Stimulated activated naive B cell treated with anti-CD40 and anti-IgM and Interleukin-4, amounts not matched to agents 10 μg/mL and 1 μg/mL and 100 μg/mL, for 72 hours (primary cell): Measurements from ENCODE around the gene PPARD.

Source experiments
- ATAC-seq, 2 donors: fragments of 150-1000 bp; cut with Tn5 transposase; replicated peaks; 2 replicates each; pipeline ENCODE4 v1.10.0; 2021; ENCODE audit warnings: moderate library complexity in 1 of 2
- DNase-seq: peaks from one replicate; pipeline ENCODE4 v3.0.0; 2021
- H3K27ac Mint-ChIP-seq: one replicate; pipeline ENCODE4 v1.8.0; 2022; ENCODE audit warnings: mild to moderate bottlenecking, mixed read lengths
- H3K27me3 Mint-ChIP-seq, 2 donors: one replicate each; pipeline ENCODE4 v1.8.0; 2022; ENCODE audit warnings: mixed read lengths in 2 of 2
- H3K36me3 Mint-ChIP-seq, 2 donors: one replicate each; pipeline ENCODE4 v1.8.0; 2022; ENCODE audit warnings: mixed read lengths in 2 of 2, mild to moderate bottlenecking in 1 of 2
- H3K4me1 Mint-ChIP-seq, 2 donors: one replicate each; pipeline ENCODE4 v1.8.0; 2022; ENCODE audit warnings: mixed read lengths in 2 of 2, mild to moderate bottlenecking in 1 of 2
- H3K4me3 Mint-ChIP-seq, 2 donors: one replicate each; pipeline ENCODE4 v1.8.0; 2022; ENCODE audit warnings: mild to moderate bottlenecking in 2 of 2, mixed read lengths in 2 of 2, moderate library complexity in 1 of 2
- H3K9me3 Mint-ChIP-seq, 2 donors: one replicate each; pipeline ENCODE4 v1.8.0; 2022; ENCODE audit warnings: mixed read lengths in 2 of 2, mild to moderate bottlenecking in 1 of 2

Gene PPARD

GRCh38 chr6:35342258-35343091 lies at the start of gene PPARD:
PPARD (plus strand) TSS chr6:35342558; CDS start chr6:35411088, 68,530 bp downstream.
- H3K36me3 Mint-ChIP-seq: peaks cover 13 to 20% of the 10 kb centered on the region in 2 donors
- H3K27me3 Mint-ChIP-seq: no peaks in the 10 kb centered on the region

DNA sequence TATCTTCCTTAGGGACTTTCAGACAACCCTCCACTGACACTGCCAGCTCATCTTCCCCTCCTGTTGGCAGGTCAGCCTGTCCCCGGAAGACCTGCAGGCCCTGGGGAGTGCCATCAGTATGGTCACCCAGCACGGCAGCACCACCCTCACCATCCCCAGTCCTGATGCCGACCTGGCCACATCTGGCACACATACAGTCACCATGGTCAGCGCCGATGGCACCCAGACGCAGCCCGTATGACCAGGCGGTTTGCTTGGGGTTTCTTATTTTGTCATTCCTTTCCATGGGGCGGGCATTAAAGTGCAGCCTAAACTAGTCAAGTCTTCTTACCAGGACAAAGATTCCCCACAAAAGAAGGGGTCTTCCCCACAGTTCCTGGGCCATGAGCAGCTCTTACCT lies 48.7 kb upstream of the PPARD start:
- Mint-ChIP-seq H3K4me3 (no peak overlapping the region), H3K9me3 (no peaks in the 10 kb centered on the region), H3K4me1 (peaks cover 19 to 20% of the 10 kb centered on the region in 2 donors), H3K36me3 (peaks cover 46 to 62% of the 10 kb centered on the region in 2 donors), H3K27ac (no peak overlapping the region), H3K27me3 (no peaks in the 10 kb centered on the region)
- ATAC-seq (no peak), DNase-seq (no peak)

More at GRCh38 chr6:35342258-35343091, at the start of gene PPARD:
- Mint-ChIP-seq H3K27ac (peak within 1 kb of the TSS; percentile 93), H3K4me3 (peak within 1 kb of the TSS; percentile 89 to 95), H3K4me1 (peaks cover 40 to 48% of the 10 kb centered on the region in 2 donors), H3K9me3 (no peaks in the 10 kb centered on the region)
- peak; percentile 96 for DNase-seq
- ATAC-seq: peak; percentile 96 to 98

GRCh38 chr6:35294308-35294945 lies 47.9 kb upstream of the PPARD start:
- Mint-ChIP-seq H3K27me3 (no peaks in the 10 kb centered on the region), H3K4me1 (peaks cover 26 to 27% of the 10 kb centered on the region in 2 donors), H3K36me3 (peaks cover 43 to 59% of the 10 kb centered on the region in 2 donors), H3K9me3 (no peaks in the 10 kb centered on the region), H3K4me3 (no peak overlapping the region), H3K27ac (no peak overlapping the region)
- peak in 1 of 2 donors; percentile 20 for ATAC-seq
- DNase-seq: no peak

GRCh38 chr6:35295036-35295435 lies 47.3 kb upstream of the PPARD start:
- ATAC-seq: no peak
- Mint-ChIP-seq H3K4me1 (peaks cover 31 to 33% of the 10 kb centered on the region in 2 donors), H3K4me3 (no peak overlapping the region), H3K9me3 (no peaks in the 10 kb centered on the region), H3K36me3 (peaks cover 44 to 61% of the 10 kb centered on the region in 2 donors), H3K27ac (no peak overlapping the region), H3K27me3 (no peaks in the 10 kb centered on the region)
- no peak for DNase-seq

DNA sequence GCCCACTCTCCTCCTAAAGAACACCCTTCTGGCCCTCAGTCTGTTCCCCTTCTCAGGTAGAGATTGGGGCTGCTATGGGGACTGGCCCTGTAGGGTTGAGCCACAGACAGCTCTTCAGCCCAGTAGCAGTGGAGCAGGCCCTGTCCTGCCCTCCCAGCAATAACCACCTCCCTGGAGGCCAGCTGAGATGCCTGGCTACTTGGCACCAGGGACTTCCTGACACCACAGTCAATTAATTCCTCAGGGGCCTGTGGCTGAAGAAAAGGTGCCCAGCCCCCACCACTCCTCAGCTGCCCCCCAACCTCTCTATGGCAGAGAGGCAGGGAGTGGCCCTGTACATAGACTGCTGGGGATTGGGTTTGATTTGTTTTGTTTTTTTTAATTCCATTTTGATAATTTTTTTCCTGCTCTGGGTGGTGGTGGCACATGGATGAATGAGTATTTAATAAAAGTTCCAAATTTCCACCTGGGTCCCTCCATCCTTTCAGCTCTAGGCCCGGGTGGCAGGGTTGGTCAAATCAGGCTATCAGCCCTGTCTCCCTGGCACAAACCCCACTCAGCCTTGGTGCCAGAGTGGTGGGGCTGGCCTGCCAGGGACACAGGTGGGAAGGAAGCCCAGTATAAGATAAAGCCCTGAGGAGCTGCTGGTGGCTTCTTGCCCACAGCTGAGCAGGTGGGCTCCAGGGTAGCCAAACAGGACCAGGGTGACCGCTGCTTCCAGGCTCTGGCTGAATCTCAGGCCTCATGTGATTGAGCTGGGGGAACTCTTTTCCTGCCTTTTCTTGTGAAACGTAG lies 46.6 kb upstream of the PPARD start:
- H3K27ac Mint-ChIP-seq: peak overlapping the region; percentile 56
- peaks cover 38 to 40% of the 10 kb centered on the region in 2 donors for H3K4me1 Mint-ChIP-seq
- no peak for DNase-seq
- peaks cover 43 to 61% of the 10 kb centered on the region in 2 donors for H3K36me3 Mint-ChIP-seq
- H3K9me3 Mint-ChIP-seq: no peaks in the 10 kb centered on the region
- no peak overlapping the region for H3K4me3 Mint-ChIP-seq
- no peak for ATAC-seq
- H3K27me3 Mint-ChIP-seq: no peaks in the 10 kb centered on the region

- no peaks in the 10 kb centered on the region for H3K27me3 Mint-ChIP-seq
- H3K4me3 Mint-ChIP-seq: peak overlapping the region; percentile 76 to 91
- peak overlapping the region; percentile 93 for H3K27ac Mint-ChIP-seq
Measured at GRCh38 chr6:35296931-35297600, 45.3 kb upstream of the PPARD start.

GRCh38 chr6:35297601-35298481 lies 44.5 kb upstream of the PPARD start, which contains the start of gene DEF6:
DEF6 (plus strand) TSS chr6:35297818; CDS start chr6:35297857, 39 bp downstream.
- H3K27ac Mint-ChIP-seq: peak within 1 kb of the TSS; percentile 93
- H3K9me3 Mint-ChIP-seq: no peaks in the 10 kb centered on the region
- peaks cover 40 to 50% of the 10 kb centered on the region in 2 donors for H3K4me1 Mint-ChIP-seq
- ATAC-seq: peak; percentile 85 to 86
- peak; percentile 81 for DNase-seq
- peak within 1 kb of the TSS; percentile 76 to 91 for H3K4me3 Mint-ChIP-seq
- H3K27me3 Mint-ChIP-seq: no peaks in the 10 kb centered on the region
- peaks cover 31 to 42% of the 10 kb centered on the region in 2 donors for H3K36me3 Mint-ChIP-seq

More at GRCh38 chr6:35296931-35297600, 45.3 kb upstream of the PPARD start:
- H3K4me1 Mint-ChIP-seq: peaks cover 40 to 47% of the 10 kb centered on the region in 2 donors
- ATAC-seq (no peak), DNase-seq (no peak)
- no peaks in the 10 kb centered on the region for H3K9me3 Mint-ChIP-seq
- H3K36me3 Mint-ChIP-seq: peaks cover 31 to 50% of the 10 kb centered on the region in 2 donors

GRCh38 chr6:35298625-35299140 lies 43.7 kb upstream of the PPARD start:
- Mint-ChIP-seq H3K27ac (peak overlapping the region; percentile 93), H3K36me3 (peaks cover 34 to 44% of the 10 kb centered on the region in 2 donors), H3K4me1 (peaks cover 48 to 59% of the 10 kb centered on the region in 2 donors), H3K4me3 (peak overlapping the region; percentile 76 to 91), H3K27me3 (no peaks in the 10 kb centered on the region), H3K9me3 (no peaks in the 10 kb centered on the region)
- no peak for ATAC-seq
- no peak for DNase-seq

DNA sequence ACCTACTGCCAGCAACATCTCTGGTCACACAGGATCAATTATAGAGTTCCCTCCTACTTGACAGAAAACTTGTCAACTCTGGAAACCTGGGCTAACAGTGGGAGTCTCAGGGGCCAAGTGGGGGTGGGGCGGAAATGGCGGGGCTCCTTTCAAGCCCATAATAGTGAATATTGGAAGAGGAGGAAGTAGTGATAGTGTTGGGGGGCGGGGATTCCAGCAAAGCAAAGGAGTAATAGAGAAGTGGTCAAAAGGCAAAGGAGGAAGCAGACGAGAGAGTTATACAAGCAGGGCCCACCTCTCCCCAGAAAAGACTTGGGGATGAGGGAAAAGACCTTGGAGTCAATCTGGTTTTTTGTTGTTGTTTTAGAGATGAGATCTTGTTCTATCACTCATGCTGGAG lies 42.7 kb upstream of the PPARD start:
- Mint-ChIP-seq H3K4me3 (peak overlapping the region; percentile 76 to 91), H3K4me1 (peaks cover 53 to 68% of the 10 kb centered on the region in 2 donors), H3K27me3 (no peaks in the 10 kb centered on the region), H3K36me3 (peaks cover 35 to 45% of the 10 kb centered on the region in 2 donors), H3K9me3 (no peaks in the 10 kb centered on the region), H3K27ac (peak overlapping the region; percentile 93)
- ATAC-seq (peak; percentile 12 to 20), DNase-seq (peak; percentile 35)

GRCh38 chr6:35300848-35301247 lies 41.5 kb upstream of the PPARD start:
- H3K4me1 Mint-ChIP-seq: peaks cover 53 to 69% of the 10 kb centered on the region in 2 donors
- no peaks in the 10 kb centered on the region for H3K9me3 Mint-ChIP-seq
- no peaks in the 10 kb centered on the region for H3K27me3 Mint-ChIP-seq
- peak overlapping the region; percentile 93 for H3K27ac Mint-ChIP-seq
- ATAC-seq: no peak
- peak overlapping the region; percentile 76 to 91 for H3K4me3 Mint-ChIP-seq
- H3K36me3 Mint-ChIP-seq: peaks cover 26 to 38% of the 10 kb centered on the region in 2 donors
- no peak for DNase-seq

DNA sequence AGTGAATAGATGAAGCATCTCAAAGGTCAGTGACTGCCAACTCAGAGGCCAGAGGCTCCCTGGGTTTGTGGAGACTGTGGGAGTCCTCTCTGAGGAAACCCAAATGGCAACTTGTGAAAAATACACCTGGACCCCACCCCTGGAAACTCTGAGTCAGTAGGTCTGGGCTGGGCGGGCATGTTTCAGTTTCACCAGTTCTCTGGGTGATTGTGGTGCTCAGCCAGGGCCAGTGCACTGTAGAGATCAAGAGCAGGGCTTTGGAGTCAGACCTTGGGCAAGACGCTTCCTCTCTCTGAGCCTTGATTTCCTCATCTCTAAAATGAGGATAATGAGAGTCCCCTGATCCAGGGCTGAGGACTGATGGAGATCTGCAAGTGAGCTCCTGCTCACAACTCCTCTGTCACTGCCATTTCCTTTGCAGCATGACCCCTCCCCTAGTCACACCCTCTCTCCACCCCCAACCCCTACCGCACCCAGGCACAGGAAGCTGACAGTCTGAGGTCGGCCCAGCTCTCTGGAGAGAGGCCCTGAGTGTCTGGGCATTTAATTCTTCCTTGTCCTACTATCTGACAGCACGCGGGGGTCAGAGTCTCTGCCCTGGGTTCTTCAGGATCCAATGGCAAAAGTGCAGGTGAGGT lies 39.6 kb upstream of the PPARD start:
- DNase-seq (peak; percentile 84), ATAC-seq (peak; percentile 78 to 82)
- H3K27me3 Mint-ChIP-seq: no peaks in the 10 kb centered on the region
- H3K4me3 Mint-ChIP-seq: peak overlapping the region; percentile 86 to 87
- H3K9me3 Mint-ChIP-seq: no peaks in the 10 kb centered on the region
- peaks cover 49 to 75% of the 10 kb centered on the region in 2 donors for H3K4me1 Mint-ChIP-seq
- H3K36me3 Mint-ChIP-seq: peaks cover 23 to 39% of the 10 kb centered on the region in 2 donors
- peak overlapping the region; percentile 95 for H3K27ac Mint-ChIP-seq

DNA sequence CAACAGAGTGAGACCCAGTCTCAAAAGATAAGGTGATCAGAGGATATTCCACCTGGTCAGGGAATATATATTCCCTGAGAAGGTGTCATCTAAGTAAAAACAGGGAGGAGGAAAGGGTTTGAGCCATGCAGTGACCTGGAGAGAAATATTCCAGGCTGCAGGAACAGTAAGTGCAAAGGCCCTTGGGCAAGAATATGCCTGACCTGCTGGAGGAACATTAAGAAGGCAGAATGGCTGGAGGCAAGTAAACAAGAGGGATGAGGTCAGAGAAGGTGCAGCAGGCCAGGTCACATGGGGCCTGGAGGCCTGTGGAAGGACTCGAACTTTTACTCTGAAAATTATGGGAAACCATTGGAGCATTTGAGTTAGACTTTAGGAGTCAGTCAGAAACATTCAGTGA lies 38.1 kb upstream of the PPARD start:
- H3K4me1 Mint-ChIP-seq: peaks cover 50 to 74% of the 10 kb centered on the region in 2 donors
- ATAC-seq (no peak), DNase-seq (no peak)
- peaks cover 30 to 44% of the 10 kb centered on the region in 2 donors for H3K36me3 Mint-ChIP-seq
- no peaks in the 10 kb centered on the region for H3K9me3 Mint-ChIP-seq
- no peaks in the 10 kb centered on the region for H3K27me3 Mint-ChIP-seq
- H3K4me3 Mint-ChIP-seq: peak overlapping the region; percentile 74 to 87
- H3K27ac Mint-ChIP-seq: peak overlapping the region; percentile 95
